ENCODE results near the gene BLVRA.

BLVRA gene

GRCh38 chr7:43767311-43767710 is 8.8 kb downstream of the BLVRA start:
- Histone ChIP-seq H4K20me1 (ENCODE audit: low read depth, low read length) (no peaks in the 10 kb centered on the region), H3K4me2 (ENCODE audit: low read depth, low read length, poor library complexity, severe bottlenecking) (no peak overlapping the region), H2AFZ (ENCODE audit: low read depth, low read length, severe bottlenecking) (no peak overlapping the region), H3F3A (ENCODE audit: insufficient read depth) (no peaks in the 10 kb centered on the region), H3K27me3 (ENCODE audit: low read length) (no peaks in the 10 kb centered on the region), H3K9me3 (ENCODE audit: insufficient read depth, low read length) (no peaks in the 10 kb centered on the region), H3K4me3 (ENCODE audit: insufficient read depth, low read length, poor library complexity, severe bottlenecking) (no peak overlapping the region), H3K79me2 (ENCODE audit: insufficient read depth, low read length) (no peaks in the 10 kb centered on the region), H3K9me2 (replicated peaks; ENCODE audit: insufficient read depth, low read length) (no peaks in the 10 kb centered on the region), H3K36me3 (ENCODE audit: low read length) (no peaks in the 10 kb centered on the region), H3K27ac (ENCODE audit: low read depth, low read length) (no peak overlapping the region), H3K9ac (ENCODE audit: low read length) (no peak overlapping the region)
- TF ChIP-seq EZH2phosphoT487 (conservative IDR thresholded peaks at IDR 0.05; ENCODE audit: low read length) (no peak), CTCF (IDR thresholded peaks at IDR 0.05; ENCODE audit: insufficient read depth, low read length, poor library complexity, severe bottlenecking) (no peak)

- H3K36me3 ChIP-seq (ENCODE audit: low read length), result no peaks in the 10 kb centered on the region
Measured at GRCh38 chr7:43768201-43768886, 9.9 kb downstream of the BLVRA start.

GRCh38 chr7:43768887-43769272 is 10.4 kb downstream of the BLVRA start:
- H3F3A ChIP-seq (ENCODE audit: insufficient read depth), result no peaks in the 10 kb centered on the region
- no peaks in the 10 kb centered on the region for H3K9me2 ChIP-seq (replicated peaks; ENCODE audit: insufficient read depth, low read length)
- no peaks in the 10 kb centered on the region for H3K79me2 ChIP-seq (ENCODE audit: insufficient read depth, low read length)
- no peak overlapping the region for H3K27ac ChIP-seq (ENCODE audit: low read depth, low read length)
- H3K9me3 ChIP-seq (ENCODE audit: insufficient read depth, low read length), result no peaks in the 10 kb centered on the region
- H3K9ac ChIP-seq (ENCODE audit: low read length), result no peak overlapping the region
- H3K27me3 ChIP-seq (ENCODE audit: low read length), result no peaks in the 10 kb centered on the region
- no peaks in the 10 kb centered on the region for H3K36me3 ChIP-seq (ENCODE audit: low read length)
- no peaks in the 10 kb centered on the region for H4K20me1 ChIP-seq (ENCODE audit: low read depth, low read length)
- H2AFZ ChIP-seq (ENCODE audit: low read depth, low read length, severe bottlenecking), result no peak overlapping the region
- H3K4me3 ChIP-seq (ENCODE audit: insufficient read depth, low read length, poor library complexity, severe bottlenecking), result no peak overlapping the region
- no peak overlapping the region for H3K4me2 ChIP-seq (ENCODE audit: low read depth, low read length, poor library complexity, severe bottlenecking)
- TF ChIP-seq EZH2phosphoT487 (conservative IDR thresholded peaks at IDR 0.05; ENCODE audit: low read length) (no peak), CTCF (IDR thresholded peaks at IDR 0.05; ENCODE audit: insufficient read depth, low read length, poor library complexity, severe bottlenecking) (no peak)

More at GRCh38 chr7:43768201-43768886, 9.9 kb downstream of the BLVRA start:
- Histone ChIP-seq H3F3A (ENCODE audit: insufficient read depth) (no peaks in the 10 kb centered on the region), H3K27ac (ENCODE audit: low read depth, low read length) (no peak overlapping the region), H3K4me3 (ENCODE audit: insufficient read depth, low read length, poor library complexity, severe bottlenecking) (no peak overlapping the region), H3K79me2 (ENCODE audit: insufficient read depth, low read length) (no peaks in the 10 kb centered on the region), H2AFZ (ENCODE audit: low read depth, low read length, severe bottlenecking) (no peak overlapping the region), H4K20me1 (ENCODE audit: low read depth, low read length) (no peaks in the 10 kb centered on the region), H3K9me2 (replicated peaks; ENCODE audit: insufficient read depth, low read length) (no peaks in the 10 kb centered on the region), H3K27me3 (ENCODE audit: low read length) (no peaks in the 10 kb centered on the region), H3K9me3 (ENCODE audit: insufficient read depth, low read length) (no peaks in the 10 kb centered on the region), H3K9ac (ENCODE audit: low read length) (no peak overlapping the region), H3K4me2 (ENCODE audit: low read depth, low read length, poor library complexity, severe bottlenecking) (no peak overlapping the region)
- TF ChIP-seq EZH2phosphoT487 (conservative IDR thresholded peaks at IDR 0.05; ENCODE audit: low read length), result no peak
- TF ChIP-seq CTCF (IDR thresholded peaks at IDR 0.05; ENCODE audit: insufficient read depth, low read length, poor library complexity, severe bottlenecking), result no peak

Data from SU-DHL-6 (cell line).